A549 (cell line): ENCODE measurements around the gene FSTL5. TPM values are rescaled to one million over a fixed set of nuclear protein-coding genes. Genes with fewer than 3 reads are reported as not detected.
A peak's percentile ranks its signal among the peaks of the same experiment; 100 is the strongest.

Source experiments
- ATAC-seq, 2 experiments: fragments of 200-7000 bp in 1 of 2; fragments of >200 bp in 1 of 2; cut with Nextera tagmentation in 1 of 2; cut with Tn5 transposase in 1 of 2; 3 replicates each; pipeline versions ENCODE4 v1.8.0 to v1.9.1; 2018 to 2020; ENCODE audit warnings: mild to moderate bottlenecking in 1 of 2, moderate library complexity in 1 of 2
- CTCF ChIA-PET: fragments of 300-600 bp; sonication (Branson Sonifier 250); formaldehyde crosslinking; extraction: SDS; loops from one replicate; lab custom pipeline; 2021; ENCODE audit warnings: antibody characterized with exemption, inconsistent platforms; lab: Yijun Ruan, JAX
- POLR2A ChIA-PET: fragments of 350-600 bp; formaldehyde crosslinking; extraction: SDS; loops from one replicate; lab custom pipeline; 2021; ENCODE audit warnings: antibody characterized with exemption, inconsistent platforms; lab: Yijun Ruan, JAX
- DNase-seq, 2 experiments: peaks; one replicate each; pipeline versions ENCODE4 v3.0.0 to v3.0.0-alpha.2; 2011 to 2016; ENCODE audit warnings: low read depth in 1 of 2, low spot score in 1 of 2
- FAIRE-seq: peaks from 2 replicates; lab custom pipeline; 2011; peaks lifted over from hg19 to GRCh38; lab: Jason Lieb, UNC
- H3K27ac ChIP-seq, 2 experiments: fragments of >200 bp; sonication (Bioruptor Twin); formaldehyde crosslinking; 3 replicates each; pipeline ENCODE4 v1.5.1; 2016 to 2017
- H3K4me1 ChIP-seq: fragments of >200 bp; sonication (Bioruptor Twin); formaldehyde crosslinking; 3 replicates; pipeline ENCODE4 v1.6.1; 2016
- H3K4me2 ChIP-seq: fragments of >200 bp; sonication (Bioruptor Twin); formaldehyde crosslinking; 3 replicates; pipeline ENCODE4 v1.6.1; 2016
- H3K4me3 ChIP-seq: fragments of >200 bp; sonication (Bioruptor Twin); formaldehyde crosslinking; 3 replicates; pipeline ENCODE4 v1.5.1; 2016
- H3K9me3 ChIP-seq: fragments of >200 bp; sonication (Bioruptor Twin); formaldehyde crosslinking; 3 replicates; pipeline ENCODE4 v1.6.1; 2016
- ATOH8 ChIP-seq: fragments of 250-450 bp; sonication (Bioruptor Pico); IDR thresholded peaks from 2 replicates; pipeline ENCODE4 v1.5.0; 2020; ENCODE audit warnings: low read depth, mild to moderate bottlenecking, moderate library complexity
- BHLHE40 ChIP-seq: IDR thresholded peaks from 2 replicates; pipeline ENCODE4 v1.6.1; 2012; ENCODE audit warnings: low read depth, low read length, inconsistent platforms
- CTCF ChIP-seq: fragments of >200 bp; sonication (Bioruptor Twin); formaldehyde crosslinking; IDR thresholded peaks from 3 replicates; pipeline ENCODE4 v1.5.1; 2016
- FOSL2 ChIP-seq, 2 experiments: fragments of 450-650 bp in 1 of 2; fragments of >200 bp in 1 of 2; sonication (Bioruptor Twin) in 1 of 2; formaldehyde crosslinking; IDR thresholded peaks; 2 replicates each; pipeline versions ENCODE4 v1.5.0 to v1.6.1; 2016 to 2020; ENCODE audit warnings: mild to moderate bottlenecking in 1 of 2, moderate library complexity in 1 of 2
- HEYL ChIP-seq: fragments of 250-450 bp; sonication (Bioruptor Pico); IDR thresholded peaks from 2 replicates; pipeline ENCODE4 v1.8.0; 2021; ENCODE audit warnings: mild to moderate bottlenecking, moderate library complexity
- HOXA7 ChIP-seq: fragments of 250-450 bp; sonication (Bioruptor Pico); IDR thresholded peaks from 2 replicates; pipeline ENCODE4 v1.5.0; 2020; ENCODE audit warnings: mild to moderate bottlenecking, moderate library complexity
- HOXB5 ChIP-seq: fragments of 250-450 bp; sonication (Bioruptor Pico); IDR thresholded peaks from 2 replicates; pipeline ENCODE4 v1.5.0; 2020; ENCODE audit warnings: mild to moderate bottlenecking, moderate library complexity
- JUN ChIP-seq, 2 experiments: fragments of >200 bp; sonication (Bioruptor Twin); formaldehyde crosslinking; IDR thresholded peaks; 2 replicates in 1 of 2; 3 replicates in 1 of 2; pipeline ENCODE4 v1.6.1; 2016 to 2017
- KDM5A ChIP-seq: fragments of 200-600 bp; sonication (generic); IDR thresholded peaks from 2 replicates; pipeline ENCODE4 v1.6.1; 2016; ENCODE audit warnings: antibody characterized with exemption, mild to moderate bottlenecking
- NFE2L2 ChIP-seq: fragments of 150-350 bp; conservative IDR thresholded peaks from 2 replicates; pipeline ENCODE4 v1.6.1; 2014; ENCODE audit warnings: low read length
- NR3C1 ChIP-seq: fragments of >200 bp; sonication (Bioruptor Twin); formaldehyde crosslinking; IDR thresholded peaks from 3 replicates; pipeline ENCODE4 v1.6.1; 2017
- PHF8 ChIP-seq: fragments of 200-600 bp; sonication (generic); IDR thresholded peaks from 2 replicates; pipeline ENCODE4 v1.6.1; 2016; ENCODE audit warnings: low read depth, mild to moderate bottlenecking, antibody characterized with exemption, moderate library complexity, borderline replicate concordance
- RAD21 ChIP-seq, 2 experiments: fragments of >200 bp in 1 of 2; sonication (Bioruptor Twin) in 1 of 2; formaldehyde crosslinking in 1 of 2; IDR thresholded peaks in 1 of 2; conservative IDR thresholded peaks in 1 of 2; 2 replicates in 1 of 2; 3 replicates in 1 of 2; pipeline ENCODE4 v1.6.1; 2012 to 2018; ENCODE audit warnings: inconsistent platforms in 1 of 2
- REST ChIP-seq: fragments of 200-600 bp; sonication (generic); IDR thresholded peaks from 2 replicates; pipeline ENCODE4 v1.6.1; 2016; ENCODE audit warnings: antibody characterized with exemption, mild to moderate bottlenecking, moderate library complexity
- SMC3 ChIP-seq: fragments of >200 bp; sonication (Bioruptor Twin); formaldehyde crosslinking; IDR thresholded peaks from 3 replicates; pipeline ENCODE4 v1.6.1; 2018; ENCODE audit warnings: inconsistent platforms
- ZFP36 ChIP-seq: fragments of 450-650 bp; IDR thresholded peaks from 2 replicates; pipeline ENCODE4 v1.6.1; 2014; ENCODE audit warnings: borderline replicate concordance; ENCODE audit not compliant: partially characterized antibody
- WGBS: methylation state at CpG from one replicate; pipeline ENCODE4 v1.1.6; 2017; ENCODE audit errors: missing lambda C conversion rate; 5-methylcytosine and 5-hydroxymethylcytosine counted together
- polyA plus RNA-seq, 4 experiments: library from polyadenylated mRNA; depleted of rRNA in 3 of 4; stranded (reverse); fragments of >200 nt; fragmentation: RNase III in 1 of 4; extraction: RNeasy Plus Mini Kit Qiagen cat#74134 plus additional on column Dnase treatment in 1 of 4; gene quantifications; 2 replicates in 3 of 4; 3 replicates in 1 of 4; pipeline ENCODE4 v1.2.3, GENCODE V29; 2011 to 2017

FSTL5 gene
- polyA plus RNA-seq, 2 of the 4 experiments (the other 2 are of a cell fraction), result 0.06 to 0.10 TPM

DNA sequence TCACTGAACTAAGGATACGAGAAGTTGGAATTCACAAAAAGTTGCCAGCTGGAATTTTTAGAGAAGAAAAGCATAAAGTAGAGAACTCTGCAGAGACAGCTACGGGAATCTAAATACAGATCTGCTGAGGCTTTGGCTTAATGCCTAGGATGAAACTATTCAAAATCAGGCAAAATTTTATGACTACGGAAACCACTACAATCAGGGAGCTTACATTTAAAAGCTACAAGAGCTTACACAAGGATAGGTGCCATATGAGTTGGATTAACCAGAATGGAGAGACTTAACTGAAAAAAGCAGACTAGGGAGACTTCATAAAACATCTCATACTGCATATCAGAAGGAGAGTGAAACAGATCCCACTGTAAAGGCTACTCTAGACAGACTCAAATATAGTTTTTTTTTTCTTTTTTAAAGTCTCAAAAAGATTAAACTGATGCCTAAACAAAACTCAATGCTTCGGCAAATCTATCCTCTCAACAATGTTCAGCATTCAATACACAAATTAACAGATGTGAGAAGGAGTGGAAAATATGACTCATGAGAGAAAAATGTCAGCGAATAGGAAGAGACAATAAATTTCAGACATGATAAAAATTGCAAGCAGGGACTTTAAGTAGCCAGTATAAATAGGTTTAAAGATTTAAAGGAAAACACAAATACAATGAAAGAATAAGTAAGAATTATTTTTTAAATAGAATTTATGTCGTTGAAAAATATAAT is 586.1 kb downstream of the FSTL5 start:
- Histone ChIP-seq H3K27ac (no peak overlapping the region), H3K9me3 (no peaks in the 10 kb centered on the region), H3K4me2 (peak overlapping the region; percentile 18; the same call in 1 of the 3 replicates), H3K4me3 (no peak overlapping the region), H3K4me1 (peaks cover 3% of the 10 kb centered on the region; the same call in 1 of the 3 replicates)
- ChIA-PET CTCF (interaction anchor here (0.7 kb wide), 1 partner anchor 24 kb away, joined by 4 read pairs; no protein-coding TSS in a partner anchor), POLR2A (no interaction called here)
- ATAC-seq, result no peak; a peak in 1 of 6 replicates
- 46% methylated on average over 6 of the region's 6 CpGs for WGBS
- no peak for FAIRE-seq
- TF ChIP-seq REST (no peak), BHLHE40 (no peak), JUN (IDR thresholded peaks at IDR 0.05) (no peak), HOXA7 (CRISPR knock-in tag) (no peak), ATOH8 (CRISPR knock-in tag) (no peak), KDM5A (no peak)
- DNase-seq, result no peak

DNA sequence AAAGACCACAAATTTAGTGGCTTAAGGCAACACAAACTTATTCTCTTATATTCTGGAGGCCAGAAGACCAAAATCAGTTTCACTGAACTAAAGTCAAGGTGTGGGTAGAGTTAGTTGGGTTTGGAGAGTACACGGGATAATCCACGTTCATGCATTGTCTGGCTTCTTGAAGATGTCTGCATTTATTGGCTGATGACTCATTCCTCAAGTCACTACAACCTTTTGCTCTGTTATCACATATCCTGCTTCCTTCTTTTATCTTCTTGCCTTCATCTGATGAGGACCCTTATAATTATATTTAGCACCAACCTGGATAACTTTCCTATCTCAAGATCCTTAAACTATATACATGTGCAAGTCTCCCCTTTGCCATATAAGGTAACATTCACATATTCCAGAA is 590.0 kb downstream of the FSTL5 start:
- CTCF ChIA-PET, result no interaction called here
- DNase-seq, result peak in 1 of 2 experiments; percentile 26
- 13% methylated on average over 2 of the region's 2 CpGs for WGBS

DNA sequence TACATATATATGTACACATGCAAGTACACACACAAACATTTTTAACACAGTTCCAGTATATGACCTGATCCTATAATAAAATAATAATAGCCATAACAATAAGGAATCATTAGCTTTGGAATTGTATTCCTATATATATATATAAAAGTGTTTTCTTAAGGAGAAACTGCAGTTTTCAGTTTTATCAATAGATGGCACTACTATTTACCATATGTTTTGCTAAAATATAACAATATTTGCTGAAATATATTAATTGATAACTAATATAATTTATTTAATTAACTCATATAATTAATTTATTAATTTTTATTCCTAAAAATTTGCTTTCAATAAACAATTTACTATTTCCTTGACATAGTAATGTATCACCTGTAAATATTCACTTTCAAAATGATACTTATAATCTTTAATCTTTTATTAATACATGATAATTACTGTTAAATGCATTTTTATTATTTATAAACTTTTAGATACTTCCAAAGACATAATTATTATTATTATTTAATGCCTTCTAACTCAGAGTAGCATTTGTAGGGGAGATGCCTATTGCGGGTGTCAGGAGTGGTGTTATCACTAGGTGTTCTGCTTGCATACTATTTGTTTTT is 599.5 kb downstream of the FSTL5 start:
- FAIRE-seq, result no peak
- Histone ChIP-seq H3K4me1 (no peaks in the 10 kb centered on the region), H3K4me2 (no peak overlapping the region), H3K27ac (no peak overlapping the region), H3K9me3 (no peaks in the 10 kb centered on the region), H3K4me3 (no peak overlapping the region)
- POLR2A ChIA-PET, result no interaction called here
- ATAC-seq, result no peak
- CTCF ChIA-PET, result no interaction called here
- peak in 1 of 2 experiments; percentile 16 for DNase-seq
- peak; percentile 29; the same call in 1 of the 3 replicates for TF ChIP-seq SMC3
- no peak for TF ChIP-seq JUN (IDR thresholded peaks at IDR 0.05)
- peak in 1 of 2 experiments; percentile 47; a peak in 3 of 5 replicates for TF ChIP-seq RAD21 (conservative IDR thresholded peaks at IDR 0.05 in 1 of 2, IDR thresholded peaks at IDR 0.05 in 1 of 2)
- TF ChIP-seq ZFP36, result no peak
- no peak for TF ChIP-seq NFE2L2
- TF ChIP-seq NR3C1, result no peak
- peak; percentile 18; the same call in 1 of the 3 replicates for TF ChIP-seq CTCF
- no peak for TF ChIP-seq HEYL
- no peak for TF ChIP-seq PHF8
- TF ChIP-seq KDM5A, result no peak
- WGBS, result 91% methylated on average over 1 of the region's 1 CpG

More for the DNA sequence above, 590.0 kb downstream of the FSTL5 start:
- peaks cover 3% of the 10 kb centered on the region; the same call in 1 of the 3 replicates for H3K4me1 ChIP-seq
- no peak for TF ChIP-seq FOSL2 (IDR thresholded peaks at IDR 0.05)
- peak; percentile 42; the same call in 1 of the 2 replicates for TF ChIP-seq FOSL2 (CRISPR knock-in tag; IDR thresholded peaks at IDR 0.05)
- TF ChIP-seq HOXB5 (CRISPR knock-in tag), result no peak
- TF ChIP-seq, all 56 proteins: peak for 1
- Histone ChIP-seq H3K4me3 (no peak overlapping the region), H3K4me2 (peak overlapping the region; percentile 33; the same call in 2 of the 3 replicates), H3K9me3 (no peaks in the 10 kb centered on the region), H3K27ac (no peak overlapping the region)
- FAIRE-seq (no peak), ATAC-seq (0 out of 6 replicates have a peak, but pooled peaks of 1 of the 2 experiments have one; percentile 54)
- POLR2A ChIA-PET, result no interaction called here
